ENCODE results near the gene E2F7.

The E2F7 gene

GRCh38 chr12:76984566-76984965, 80.8 kb downstream of the E2F7 start:
- no peak overlapping the region for H3K27ac ChIP-seq (ENCODE audit: low read length)
- H3K4me3 ChIP-seq (ENCODE audit: low read length): no peak overlapping the region
- TF ChIP-seq EZH2phosphoT487 (IDR thresholded peaks at IDR 0.05; ENCODE audit: low read depth): no peak
- TF ChIP-seq CTCF (IDR thresholded peaks at IDR 0.05; ENCODE audit: low read depth, low read length): no peak
- no peaks in the 10 kb centered on the region for H3K27me3 ChIP-seq (ENCODE audit: low read depth, low read length)
- peaks cover 4% of the 10 kb centered on the region; the same call in 1 of the 2 replicates for H3K9me3 ChIP-seq (ENCODE audit: insufficient read depth, low read length)
- no peak overlapping the region for H3K9ac ChIP-seq (ENCODE audit: low read length)
- no peaks in the 10 kb centered on the region for H3K4me1 ChIP-seq (ENCODE audit: low read length)
- no peaks in the 10 kb centered on the region for H4K20me1 ChIP-seq (ENCODE audit: insufficient read depth, low read length)
- no peaks in the 10 kb centered on the region for H3K36me3 ChIP-seq (replicated peaks; ENCODE audit: low read depth, low read length)
- no peaks in the 10 kb centered on the region for H3K79me2 ChIP-seq (ENCODE audit: low read length)
- H3K4me2 ChIP-seq (ENCODE audit: low read length): no peak overlapping the region
- H2AFZ ChIP-seq (ENCODE audit: low read depth, low read length): no peak overlapping the region

- TF ChIP-seq CTCF (IDR thresholded peaks at IDR 0.05; ENCODE audit: low read depth, low read length) (no peak), EZH2phosphoT487 (IDR thresholded peaks at IDR 0.05; ENCODE audit: low read depth) (no peak)
These were observed 81.9 kb downstream of the E2F7 start for GRCh38 chr12:76983420-76983819.

GRCh38 chr12:76980196-76980595, 85.2 kb downstream of the E2F7 start:
- Histone ChIP-seq H3K9ac (ENCODE audit: low read length) (no peak overlapping the region), H3K36me3 (replicated peaks; ENCODE audit: low read depth, low read length) (no peaks in the 10 kb centered on the region), H4K20me1 (ENCODE audit: insufficient read depth, low read length) (no peaks in the 10 kb centered on the region), H3K4me1 (ENCODE audit: low read length) (no peaks in the 10 kb centered on the region), H2AFZ (ENCODE audit: low read depth, low read length) (no peak overlapping the region), H3K9me3 (ENCODE audit: insufficient read depth, low read length) (peaks cover 4% of the 10 kb centered on the region; the same call in 1 of the 2 replicates), H3K79me2 (ENCODE audit: low read length) (no peaks in the 10 kb centered on the region), H3K4me3 (ENCODE audit: low read length) (no peak overlapping the region), H3K27me3 (ENCODE audit: low read depth, low read length) (no peaks in the 10 kb centered on the region), H3K27ac (ENCODE audit: low read length) (no peak overlapping the region), H3K4me2 (ENCODE audit: low read length) (no peak overlapping the region)
- no peak for TF ChIP-seq CTCF (IDR thresholded peaks at IDR 0.05; ENCODE audit: low read depth, low read length)
- TF ChIP-seq EZH2phosphoT487 (IDR thresholded peaks at IDR 0.05; ENCODE audit: low read depth): no peak

More at GRCh38 chr12:76983420-76983819, 81.9 kb downstream of the E2F7 start:
- H3K4me2 ChIP-seq (ENCODE audit: low read length): no peak overlapping the region
- no peak overlapping the region for H3K27ac ChIP-seq (ENCODE audit: low read length)
- H3K4me3 ChIP-seq (ENCODE audit: low read length): no peak overlapping the region
- no peaks in the 10 kb centered on the region for H4K20me1 ChIP-seq (ENCODE audit: insufficient read depth, low read length)
- H3K9me3 ChIP-seq (ENCODE audit: insufficient read depth, low read length): peaks cover 4% of the 10 kb centered on the region; the same call in 1 of the 2 replicates
- H3K27me3 ChIP-seq (ENCODE audit: low read depth, low read length): no peaks in the 10 kb centered on the region
- H3K4me1 ChIP-seq (ENCODE audit: low read length): no peaks in the 10 kb centered on the region
- H3K79me2 ChIP-seq (ENCODE audit: low read length): no peaks in the 10 kb centered on the region
- H3K9ac ChIP-seq (ENCODE audit: low read length): no peak overlapping the region
- no peak overlapping the region for H2AFZ ChIP-seq (ENCODE audit: low read depth, low read length)
- H3K36me3 ChIP-seq (replicated peaks; ENCODE audit: low read depth, low read length): no peaks in the 10 kb centered on the region

GRCh38 chr12:76976777-76977382, 88.5 kb downstream of the E2F7 start:
- no peaks in the 10 kb centered on the region for H3K4me1 ChIP-seq (ENCODE audit: low read length)
- no peaks in the 10 kb centered on the region for H3K79me2 ChIP-seq (ENCODE audit: low read length)
- no peak overlapping the region for H3K9ac ChIP-seq (ENCODE audit: low read length)
- H3K4me2 ChIP-seq (ENCODE audit: low read length): no peak overlapping the region
- H3K36me3 ChIP-seq (replicated peaks; ENCODE audit: low read depth, low read length): no peaks in the 10 kb centered on the region
- H2AFZ ChIP-seq (ENCODE audit: low read depth, low read length): no peak overlapping the region
- no peak overlapping the region for H3K4me3 ChIP-seq (ENCODE audit: low read length)
- H3K9me3 ChIP-seq (ENCODE audit: insufficient read depth, low read length): no peaks in the 10 kb centered on the region
- H3K27ac ChIP-seq (ENCODE audit: low read length): no peak overlapping the region
- no peaks in the 10 kb centered on the region for H3K27me3 ChIP-seq (ENCODE audit: low read depth, low read length)
- TF ChIP-seq EZH2phosphoT487 (IDR thresholded peaks at IDR 0.05; ENCODE audit: low read depth) (no peak), CTCF (IDR thresholded peaks at IDR 0.05; ENCODE audit: low read depth, low read length) (no peak)
- H4K20me1 ChIP-seq (ENCODE audit: insufficient read depth, low read length): no peaks in the 10 kb centered on the region

Data from OCI-LY3 (cell line).